ENCODE results near the gene LPP. TPM values are rescaled to one million over a fixed set of nuclear protein-coding genes. Genes with fewer than 3 reads are reported as not detected.

The LPP gene
- total RNA-seq, 1 donor from 2014 or later: 184 TPM

GRCh38 chr3:188217011-188217463, 63.1 kb downstream of the LPP start:
- H3K27ac Mint-ChIP-seq (ENCODE audit: unreplicated experiment): peak overlapping the region; percentile 90
- H3K27me3 Mint-ChIP-seq (ENCODE audit: unreplicated experiment): no peaks in the 10 kb centered on the region
- no peak for DNase-seq (ENCODE audit: extremely low spot score, unreplicated experiment)
- peaks cover 70% of the 10 kb centered on the region for H3K4me1 Mint-ChIP-seq (ENCODE audit: unreplicated experiment)
- no peak overlapping the region for H3K4me3 Mint-ChIP-seq (ENCODE audit: unreplicated experiment)
- no peaks in the 10 kb centered on the region for H3K36me3 Mint-ChIP-seq (ENCODE audit: unreplicated experiment)
- no peaks in the 10 kb centered on the region for H3K9me3 Mint-ChIP-seq (ENCODE audit: unreplicated experiment)
- no peak for TF ChIP-seq CTCF (IDR thresholded peaks at IDR 0.05)

- no peak for TF ChIP-seq CTCF (IDR thresholded peaks at IDR 0.05)
- Mint-ChIP-seq H3K27ac (ENCODE audit: unreplicated experiment) (peak overlapping the region; percentile 90), H3K9me3 (ENCODE audit: unreplicated experiment) (no peaks in the 10 kb centered on the region), H3K4me3 (ENCODE audit: unreplicated experiment) (no peak overlapping the region), H3K36me3 (ENCODE audit: unreplicated experiment) (no peaks in the 10 kb centered on the region), H3K4me1 (ENCODE audit: unreplicated experiment) (peaks cover 70% of the 10 kb centered on the region), H3K27me3 (ENCODE audit: unreplicated experiment) (no peaks in the 10 kb centered on the region)
- no peak for DNase-seq (ENCODE audit: extremely low spot score, unreplicated experiment)
Measured at GRCh38 chr3:188217726-188218125, 63.8 kb downstream of the LPP start.

GRCh38 chr3:188218603-188219002, 64.6 kb downstream of the LPP start:
- Mint-ChIP-seq H3K27ac (ENCODE audit: unreplicated experiment) (peak overlapping the region; percentile 90), H3K27me3 (ENCODE audit: unreplicated experiment) (no peaks in the 10 kb centered on the region), H3K4me1 (ENCODE audit: unreplicated experiment) (peaks cover 71% of the 10 kb centered on the region), H3K9me3 (ENCODE audit: unreplicated experiment) (no peaks in the 10 kb centered on the region), H3K4me3 (ENCODE audit: unreplicated experiment) (no peak overlapping the region), H3K36me3 (ENCODE audit: unreplicated experiment) (no peaks in the 10 kb centered on the region)
- TF ChIP-seq CTCF (IDR thresholded peaks at IDR 0.05): no peak
- no peak for DNase-seq (ENCODE audit: extremely low spot score, unreplicated experiment)

DNA sequence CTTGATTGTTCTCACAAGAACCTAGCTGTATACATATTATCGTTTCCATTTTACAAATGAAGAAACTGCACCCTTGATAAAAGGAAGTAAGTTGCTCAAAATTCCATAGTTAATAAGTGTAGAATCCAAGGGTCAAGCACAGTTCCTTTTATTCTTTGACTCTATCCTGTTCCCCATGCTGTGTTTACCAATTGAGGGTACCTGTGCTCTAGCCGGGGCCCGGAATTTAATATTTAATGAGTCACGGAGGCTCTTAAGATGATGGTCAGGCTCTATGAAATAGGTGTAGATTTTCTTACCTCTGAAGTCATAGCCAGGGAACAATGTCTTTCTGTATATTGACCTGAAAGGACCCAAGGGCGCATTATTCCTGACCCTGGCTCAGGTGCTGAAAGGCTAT, 65.2 kb downstream of the LPP start:
- H3K4me1 Mint-ChIP-seq (ENCODE audit: unreplicated experiment): peaks cover 71% of the 10 kb centered on the region
- no peak overlapping the region for H3K4me3 Mint-ChIP-seq (ENCODE audit: unreplicated experiment)
- DNase-seq (ENCODE audit: extremely low spot score, unreplicated experiment): no peak
- H3K27me3 Mint-ChIP-seq (ENCODE audit: unreplicated experiment): no peaks in the 10 kb centered on the region
- no peaks in the 10 kb centered on the region for H3K9me3 Mint-ChIP-seq (ENCODE audit: unreplicated experiment)
- no peak overlapping the region for H3K27ac Mint-ChIP-seq (ENCODE audit: unreplicated experiment)
- no peaks in the 10 kb centered on the region for H3K36me3 Mint-ChIP-seq (ENCODE audit: unreplicated experiment)
- TF ChIP-seq CTCF (IDR thresholded peaks at IDR 0.05): no peak

DNA sequence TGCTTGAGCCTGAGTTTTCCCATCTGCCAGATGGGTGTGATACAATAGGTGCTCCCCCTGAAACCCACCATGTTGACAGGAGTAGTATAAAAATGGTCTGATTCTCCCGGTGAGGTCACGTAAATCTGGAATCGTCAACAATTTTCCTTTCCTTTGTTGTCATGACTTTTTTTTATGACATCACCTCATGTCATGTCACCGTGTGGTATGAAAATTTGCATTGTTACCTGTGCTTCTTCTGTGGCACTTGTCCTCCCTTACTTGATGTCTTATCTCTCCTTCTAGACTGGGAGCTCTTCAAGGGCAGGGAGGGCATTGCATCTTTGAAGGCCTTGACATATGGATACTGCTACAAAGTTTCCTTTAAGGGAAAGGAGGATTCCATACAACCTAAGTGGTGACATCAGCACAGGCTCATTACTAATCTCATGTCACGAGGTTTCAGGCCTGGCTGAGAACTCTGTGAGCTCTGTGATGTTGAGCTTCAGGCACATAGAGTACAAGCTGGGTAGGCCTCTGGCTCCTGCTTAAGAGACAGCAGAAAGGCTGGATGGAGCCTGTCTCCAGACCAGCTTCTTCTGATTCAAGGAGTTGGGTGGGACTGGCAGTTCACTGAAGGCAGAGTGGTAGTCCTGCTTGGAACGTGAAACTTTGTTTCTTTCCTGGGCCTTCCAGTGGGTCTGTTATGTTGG, 66.3 kb downstream of the LPP start:
- Mint-ChIP-seq H3K27ac (ENCODE audit: unreplicated experiment) (peak overlapping the region; percentile 58), H3K27me3 (ENCODE audit: unreplicated experiment) (no peaks in the 10 kb centered on the region), H3K36me3 (ENCODE audit: unreplicated experiment) (peaks cover 4% of the 10 kb centered on the region), H3K9me3 (ENCODE audit: unreplicated experiment) (no peaks in the 10 kb centered on the region), H3K4me3 (ENCODE audit: unreplicated experiment) (no peak overlapping the region), H3K4me1 (ENCODE audit: unreplicated experiment) (peaks cover 66% of the 10 kb centered on the region)
- TF ChIP-seq CTCF (IDR thresholded peaks at IDR 0.05): no peak
- DNase-seq (ENCODE audit: extremely low spot score, unreplicated experiment): no peak

Measured in osteocyte (in vitro differentiated cells).